ENCODE data around the gene KRT84. TPM values are rescaled to one million over a fixed set of nuclear protein-coding genes. Genes with fewer than 3 reads are reported as not detected.

Gene KRT84
- total RNA-seq, 1 experiment from 2014 or later = not detected

Other genes starting within 250 kb of the KRT84 start
- not detected in 2 replicates for gene KRT80, start 193.6 kb downstream of the KRT84 start, total RNA-seq (2014; rRNA removed; shearing (Covaris generic))
- gene KRT7, start 152.4 kb downstream of the KRT84 start, total RNA-seq (2014; rRNA removed; shearing (Covaris generic)) = 0.80 and 1.1 TPM in 2 replicates
- not detected in 2 replicates for gene KRT86, start 111.0 kb downstream of the KRT84 start, total RNA-seq (2014; rRNA removed; shearing (Covaris generic))
- gene KRT81, start 94.1 kb downstream of the KRT84 start, total RNA-seq (2014; rRNA removed; shearing (Covaris generic)) = not detected in 2 replicates
- 0.10 TPM in 1 of 2 replicates, not detected in the other for gene KRT83, start 64.3 kb downstream of the KRT84 start, total RNA-seq (2014; rRNA removed; shearing (Covaris generic))
- not detected in 2 replicates for gene KRT85, start 18.2 kb downstream of the KRT84 start, total RNA-seq (2014; rRNA removed; shearing (Covaris generic))
- gene KRT82, start 20.7 kb upstream of the KRT84 start, total RNA-seq (2014; rRNA removed; shearing (Covaris generic)) = not detected in 2 replicates
- gene KRT75, start 48.7 kb upstream of the KRT84 start, total RNA-seq (2014; rRNA removed; shearing (Covaris generic)) = not detected in 2 replicates
- not detected in 2 replicates for gene KRT6B, start 66.5 kb upstream of the KRT84 start, total RNA-seq (2014; rRNA removed; shearing (Covaris generic))
- gene KRT6C, start 88.2 kb upstream of the KRT84 start, total RNA-seq (2014; rRNA removed; shearing (Covaris generic)) = not detected in 2 replicates
- not detected in 2 replicates for gene KRT6A, start 107.6 kb upstream of the KRT84 start, total RNA-seq (2014; rRNA removed; shearing (Covaris generic))
- not detected in 2 replicates for gene KRT5, start 134.7 kb upstream of the KRT84 start, total RNA-seq (2014; rRNA removed; shearing (Covaris generic))
- not detected in 2 replicates for gene KRT71, start 167.5 kb upstream of the KRT84 start, total RNA-seq (2014; rRNA removed; shearing (Covaris generic))
- not detected in 2 replicates for gene KRT74, start 188.2 kb upstream of the KRT84 start, total RNA-seq (2014; rRNA removed; shearing (Covaris generic))
- not detected in 2 replicates for gene KRT72, start 215.8 kb upstream of the KRT84 start, total RNA-seq (2014; rRNA removed; shearing (Covaris generic))
- not detected in 2 replicates for gene KRT73, start 232.9 kb upstream of the KRT84 start, total RNA-seq (2014; rRNA removed; shearing (Covaris generic))